ENCODE results near the gene M1AP.
A peak's percentile ranks its signal among the peaks of the same experiment; 100 is the strongest.
"Not testable (repeated sequence)": the region's sequence is repeated elsewhere in the genome, so short reads cannot be mapped to it uniquely, and the experiment has no call there.

The M1AP gene

DNA sequence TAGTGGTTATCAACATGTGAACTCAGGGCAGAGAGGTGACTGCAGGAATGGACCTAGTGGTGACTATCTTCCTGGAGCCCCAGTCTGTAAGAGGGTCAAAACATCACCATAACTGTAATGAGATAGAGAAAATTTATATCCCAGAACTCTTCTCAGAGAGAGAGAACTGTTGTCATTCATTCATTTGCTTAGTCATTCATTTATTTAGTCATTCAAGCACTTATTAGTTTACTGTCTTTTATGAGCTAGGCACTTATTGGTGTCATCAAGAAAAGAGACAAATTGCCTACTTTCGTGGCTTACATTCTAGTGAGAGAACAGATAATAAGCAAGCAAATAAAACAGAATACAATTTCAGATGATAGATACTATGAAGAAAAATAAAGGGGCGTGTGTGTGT, 59.5 kb downstream of the M1AP start:
- no peak for DNase-seq

DNA sequence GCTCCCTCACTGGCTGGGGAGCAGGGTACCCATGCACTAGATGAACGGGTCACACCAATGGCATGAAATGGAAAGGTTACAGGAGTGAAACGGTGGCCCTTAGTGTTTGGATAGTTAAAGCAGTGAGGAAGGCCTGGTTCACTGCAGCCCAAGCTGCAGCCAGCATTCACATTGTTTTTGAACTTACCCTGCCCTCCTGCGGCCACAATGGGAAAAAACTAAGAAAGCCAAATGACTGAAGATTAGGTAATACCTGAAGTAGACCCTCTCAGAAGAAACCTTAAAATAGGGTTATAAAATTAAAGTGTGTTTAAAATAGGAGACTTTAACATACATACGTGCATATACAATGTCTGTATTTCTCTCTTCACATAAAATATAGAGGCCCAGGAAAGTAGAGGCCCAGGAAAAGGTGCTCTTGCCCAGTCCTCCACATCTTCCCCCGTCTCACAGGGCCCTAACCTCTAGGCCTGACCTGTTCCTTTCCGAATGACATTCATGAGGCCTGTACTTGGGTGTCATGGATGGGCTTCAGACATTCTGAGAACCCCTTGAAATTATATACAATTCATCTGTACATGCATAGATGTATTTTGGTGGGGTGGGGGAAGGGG, 60.4 kb downstream of the M1AP start:
- DNase-seq: peak; percentile 77

DNA sequence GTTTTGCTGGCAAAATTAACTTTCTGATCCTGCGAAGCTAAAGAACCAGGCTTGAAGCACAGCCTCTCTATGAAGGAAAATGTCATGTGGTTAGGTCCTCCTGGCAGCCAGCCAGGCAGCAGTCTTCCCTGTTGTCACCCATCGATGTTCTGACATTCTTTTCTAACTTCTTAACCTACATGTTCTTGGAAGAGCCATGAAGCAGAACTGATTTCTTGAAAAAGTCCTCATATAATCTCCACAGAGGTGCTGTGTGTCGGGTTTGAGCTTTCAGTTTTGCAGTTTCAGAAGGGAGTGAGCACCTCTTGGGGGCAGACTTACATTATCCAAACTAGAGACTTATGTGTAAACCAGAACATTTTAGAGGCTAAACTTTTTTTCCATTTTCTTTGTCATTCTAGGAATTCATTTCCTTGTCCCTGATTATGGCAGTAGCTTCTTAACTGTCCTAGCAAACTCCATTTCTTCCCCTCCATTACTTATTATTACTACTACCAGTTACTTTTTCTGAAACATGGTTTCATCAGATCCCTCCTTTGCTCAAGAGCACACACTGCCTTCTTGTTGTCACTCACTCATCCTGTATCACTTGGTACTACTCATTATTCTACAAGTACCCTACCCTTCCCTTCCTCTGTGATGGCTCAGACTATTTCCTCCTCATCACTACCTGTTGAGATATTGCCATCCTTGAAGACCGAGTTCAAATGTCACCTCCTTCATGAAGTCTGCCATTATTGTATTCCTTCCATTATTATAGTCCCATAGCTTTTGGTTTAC, 62.5 kb downstream of the M1AP start:
- no peak for DNase-seq

DNA sequence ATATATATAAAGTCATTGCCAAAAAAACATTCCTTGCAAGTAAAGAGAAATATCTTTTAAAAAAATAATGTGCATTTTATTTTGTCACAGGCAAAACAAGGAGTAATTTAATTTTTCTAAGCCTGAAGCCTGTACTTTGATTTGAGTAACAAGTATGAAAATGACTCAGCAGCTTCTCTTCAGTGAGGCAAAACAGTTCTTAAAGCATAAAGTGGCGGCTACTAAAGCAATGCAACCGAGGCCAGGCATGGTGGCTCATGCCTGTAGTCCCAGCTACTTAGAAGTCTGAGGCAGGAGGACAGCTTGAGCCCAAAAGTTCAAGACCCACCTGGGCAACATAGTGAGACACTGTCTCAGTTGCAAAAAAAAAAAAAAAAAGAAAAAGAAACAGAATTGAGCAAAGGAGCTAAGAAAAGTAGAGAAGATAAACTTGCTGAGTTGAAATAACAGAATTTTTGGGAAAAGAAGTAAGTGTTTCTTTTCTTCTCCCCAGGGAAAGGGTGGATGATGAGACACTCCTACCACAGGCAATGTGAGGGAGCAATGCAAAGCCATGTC, 64.0 kb downstream of the M1AP start:
- no peak for DNase-seq

DNA sequence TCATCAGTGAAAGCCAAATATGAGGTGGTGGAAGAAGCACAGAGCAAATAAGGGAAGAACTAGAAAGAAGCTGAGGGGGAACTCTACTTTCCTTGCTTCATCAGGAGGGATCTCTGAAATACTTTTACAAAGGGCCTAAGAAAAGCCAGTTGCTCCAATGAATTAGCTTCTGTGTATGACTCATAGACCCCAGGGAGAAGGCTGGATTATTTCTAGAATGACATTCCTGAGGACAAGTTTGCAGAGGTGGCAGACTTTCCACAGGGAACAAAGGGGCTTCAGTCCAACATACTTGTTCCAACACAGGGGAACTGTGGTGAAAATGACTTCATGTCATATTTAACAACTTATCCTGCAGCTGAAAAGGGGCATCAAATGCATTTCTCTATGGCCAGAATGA, 64.6 kb downstream of the M1AP start:
- no peak for DNase-seq

DNA sequence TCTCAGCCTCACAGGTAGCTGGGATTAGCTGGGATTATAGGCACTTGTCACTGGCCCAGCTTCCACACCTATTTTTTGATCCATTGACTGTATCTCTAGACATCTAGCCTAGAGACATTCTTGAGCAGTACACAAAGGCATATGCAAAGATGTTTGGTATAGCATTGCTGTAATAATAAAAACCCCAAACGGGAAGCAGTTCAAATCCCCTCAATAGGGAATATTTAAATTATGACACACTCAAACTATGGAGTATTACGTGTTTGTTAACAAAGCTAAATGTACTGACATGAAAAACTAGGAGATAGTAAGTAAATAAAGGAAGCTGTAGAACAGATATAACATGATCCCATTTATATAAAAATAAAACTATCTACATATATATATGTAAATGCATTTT, 65.9 kb downstream of the M1AP start:
- DNase-seq: no peak

DNA sequence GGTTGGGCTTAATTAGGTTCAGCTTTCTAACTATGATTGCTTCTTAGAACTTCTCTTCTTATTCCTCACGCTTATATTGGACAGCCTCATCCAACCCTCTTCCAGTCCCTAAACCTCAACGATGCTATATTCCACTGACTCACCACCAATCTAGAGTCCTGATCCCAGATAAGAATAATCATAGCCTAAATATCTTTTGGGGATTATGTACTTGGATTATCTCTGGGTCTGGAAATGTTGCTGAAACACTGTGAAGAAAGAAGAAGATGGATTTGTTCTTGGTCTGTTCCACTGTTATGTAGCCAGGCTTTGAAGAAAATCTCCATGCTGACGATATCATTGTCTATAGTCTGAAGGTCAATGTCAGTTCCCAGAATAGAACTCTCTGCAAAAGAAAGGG, 66.7 kb downstream of the M1AP start:
- DNase-seq: no peak

DNA sequence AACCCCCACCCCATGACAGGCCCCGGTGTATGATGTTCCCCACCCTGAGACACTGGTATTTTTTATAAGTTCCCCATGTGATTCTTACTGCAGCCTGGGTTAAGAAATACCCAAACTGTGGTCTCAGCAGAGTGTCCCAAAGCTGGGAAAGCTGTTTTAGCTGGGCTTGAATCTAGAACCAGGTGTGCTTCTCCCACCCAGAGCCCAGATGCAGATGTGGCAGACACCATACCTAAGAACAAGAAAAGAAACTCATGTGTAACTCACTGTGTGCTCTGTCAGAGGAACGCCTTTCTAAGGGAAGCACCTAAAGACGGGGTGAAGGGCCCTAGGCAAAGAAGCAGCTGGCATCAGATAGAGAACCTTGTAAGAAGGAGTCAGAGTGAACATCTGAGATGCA, 69.7 kb downstream of the M1AP start:
- DNase-seq: no peak

DNA sequence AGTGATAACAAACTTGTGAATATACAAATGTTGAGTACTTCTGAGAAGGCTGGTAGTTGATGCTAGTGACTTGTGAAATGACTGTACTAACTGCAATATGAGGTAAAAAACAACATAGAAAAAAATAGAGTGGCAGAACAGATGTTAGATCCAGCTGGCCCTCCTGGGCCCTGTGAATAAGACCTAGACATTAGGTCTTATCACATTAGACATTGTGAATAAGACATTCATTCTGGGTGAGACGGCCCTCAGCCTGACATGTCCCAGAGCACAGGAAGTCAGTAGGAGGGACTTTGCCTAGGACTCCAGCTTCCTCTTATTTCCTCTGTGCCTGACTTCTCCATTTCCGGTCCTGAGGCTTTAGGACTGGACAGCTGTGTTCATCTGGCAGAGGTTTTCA, 70.7 kb downstream of the M1AP start:
- DNase-seq: no peak

DNA sequence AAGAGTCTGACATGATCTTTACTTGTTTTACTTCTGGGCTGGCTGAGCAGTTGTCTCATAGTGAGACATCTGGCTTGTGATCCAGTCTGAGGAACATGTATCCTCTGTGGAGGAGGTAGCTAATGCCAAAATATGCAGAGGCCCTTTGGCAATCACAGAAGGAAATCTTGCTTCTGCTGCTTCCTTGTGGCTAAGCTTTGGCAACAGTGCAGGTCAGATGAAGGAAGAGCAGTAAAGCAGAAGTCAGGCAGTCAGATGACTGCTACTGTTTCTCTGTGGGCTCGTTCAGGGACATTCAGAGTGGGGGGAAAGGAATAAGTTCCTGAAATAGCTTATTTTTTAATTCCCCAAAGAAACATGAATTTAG, 71.3 kb downstream of the M1AP start:
- DNase-seq: no peak

DNA sequence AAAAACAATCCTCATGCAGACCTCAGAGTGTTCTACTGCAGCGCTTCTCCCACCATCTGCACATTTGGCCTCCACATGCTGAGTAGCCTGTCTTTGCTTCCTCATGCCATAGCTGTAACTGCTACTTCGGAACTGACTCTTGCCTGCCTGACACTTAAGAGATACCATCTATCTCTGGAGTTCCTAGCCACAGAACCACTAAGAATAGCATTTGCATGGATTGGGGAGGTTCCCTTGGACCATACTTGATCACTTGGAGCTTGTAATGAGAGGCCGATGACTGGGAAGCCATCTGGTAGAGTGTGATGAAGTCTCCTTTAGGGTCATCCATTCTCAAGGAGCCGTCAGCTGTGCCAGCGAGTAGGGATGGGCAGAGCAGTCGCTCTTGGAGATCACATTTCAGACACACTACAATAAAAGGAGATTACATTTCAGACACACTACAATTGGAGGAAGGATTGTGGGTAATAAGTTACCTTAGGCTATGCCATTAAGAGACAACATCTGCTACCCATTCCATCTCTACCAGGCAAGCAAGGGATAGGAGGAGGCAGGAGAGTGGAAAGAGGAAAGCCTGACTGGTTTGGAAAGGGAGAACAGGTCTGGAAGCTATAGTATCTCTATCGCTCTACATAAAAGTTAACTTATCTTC, 71.8 kb downstream of the M1AP start:
- DNase-seq: no peak

DNA sequence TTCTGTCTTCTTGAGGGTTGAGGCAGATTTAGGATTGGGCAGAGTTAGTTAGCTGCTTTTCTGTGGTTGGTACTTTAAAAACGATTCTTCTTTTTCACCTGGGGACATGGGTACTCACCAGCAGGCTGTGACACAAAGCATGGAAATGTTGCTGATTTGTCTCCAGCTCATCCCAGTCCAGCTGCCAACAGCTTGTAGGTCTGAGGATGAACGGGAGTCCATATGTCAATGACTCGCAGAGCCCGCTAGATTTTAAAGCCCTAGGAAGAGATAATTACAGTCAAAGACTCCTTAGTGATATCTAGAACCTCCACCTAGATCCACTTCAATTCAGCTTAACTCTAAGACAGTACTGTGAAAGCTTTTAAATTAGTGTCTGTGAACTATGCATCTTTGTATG, 72.8 kb downstream of the M1AP start:
- no peak for DNase-seq

DNA sequence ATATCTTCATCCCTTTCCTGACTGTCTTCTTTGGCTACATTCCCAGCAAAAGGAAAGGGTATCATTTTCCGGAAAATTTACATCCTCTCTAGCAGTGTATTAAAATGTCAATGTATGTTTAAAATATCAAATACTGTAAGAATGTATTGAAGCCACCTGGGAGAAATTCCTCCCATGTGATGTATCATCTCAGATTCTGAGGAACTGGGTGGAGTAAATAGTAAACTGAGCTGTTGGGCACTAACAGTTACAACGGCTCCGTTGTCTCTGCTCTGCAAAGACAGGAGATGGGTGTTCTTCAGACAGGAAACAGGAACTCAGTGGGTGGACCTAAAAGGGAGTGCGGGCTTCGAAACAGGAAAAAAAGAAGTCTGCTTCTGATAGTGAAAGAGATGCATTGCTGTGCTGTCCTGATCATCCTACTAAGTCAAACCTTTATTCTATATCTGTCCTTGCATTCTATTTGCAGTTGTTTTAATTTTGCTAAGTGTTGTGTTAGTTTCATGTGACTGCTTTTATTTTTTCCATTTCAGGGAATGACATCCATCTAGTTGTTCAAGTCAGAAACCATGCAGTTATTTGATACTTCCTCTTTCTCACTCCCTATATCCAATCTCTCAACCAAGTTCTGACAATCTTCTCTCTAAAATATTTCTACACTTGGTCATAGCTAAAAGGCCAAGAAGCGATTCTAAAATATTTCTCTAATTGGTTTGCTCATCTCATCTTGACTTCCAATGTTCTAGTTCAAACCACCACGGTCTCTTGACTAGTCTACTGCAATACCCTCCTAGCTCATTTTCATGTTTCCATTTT, 74.2 kb downstream of the M1AP start:
- DNase-seq: no peak

DNA sequence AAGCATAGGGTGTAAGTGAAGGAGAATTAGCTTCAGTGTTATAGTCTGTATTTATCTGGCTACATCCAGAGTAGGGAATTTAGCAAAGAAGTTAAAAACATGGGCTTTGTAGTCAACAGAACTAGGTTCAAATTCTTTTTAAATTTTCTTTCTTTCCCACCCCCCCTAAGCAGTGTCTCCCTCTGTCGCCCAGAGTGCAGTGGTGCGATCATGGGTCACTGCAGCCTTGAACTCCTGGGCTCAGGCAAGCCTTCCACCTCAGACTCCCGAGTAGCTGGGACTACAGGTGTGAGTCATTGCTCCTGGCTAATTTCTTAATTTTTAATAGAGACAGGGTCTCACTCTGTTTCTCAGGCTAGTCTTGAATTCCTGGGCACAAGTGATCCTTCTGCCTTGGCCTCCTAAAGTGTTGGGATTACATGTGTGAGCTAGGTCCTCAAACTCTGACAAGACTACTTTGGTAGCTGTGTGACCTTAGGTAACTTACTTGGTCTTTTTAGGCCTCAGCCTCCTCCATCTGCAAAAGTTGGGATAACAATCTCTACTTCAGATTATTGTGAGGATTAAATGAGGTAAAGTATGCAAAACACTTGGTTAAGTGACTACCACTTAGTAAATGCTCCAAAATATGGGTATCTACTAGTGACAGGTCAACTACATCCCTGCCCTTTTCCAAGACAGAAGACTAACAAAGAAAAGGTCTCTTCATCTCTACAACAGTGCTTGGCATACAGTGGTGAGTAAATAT, 75.8 kb downstream of the M1AP start:
- DNase-seq: no peak

DNA sequence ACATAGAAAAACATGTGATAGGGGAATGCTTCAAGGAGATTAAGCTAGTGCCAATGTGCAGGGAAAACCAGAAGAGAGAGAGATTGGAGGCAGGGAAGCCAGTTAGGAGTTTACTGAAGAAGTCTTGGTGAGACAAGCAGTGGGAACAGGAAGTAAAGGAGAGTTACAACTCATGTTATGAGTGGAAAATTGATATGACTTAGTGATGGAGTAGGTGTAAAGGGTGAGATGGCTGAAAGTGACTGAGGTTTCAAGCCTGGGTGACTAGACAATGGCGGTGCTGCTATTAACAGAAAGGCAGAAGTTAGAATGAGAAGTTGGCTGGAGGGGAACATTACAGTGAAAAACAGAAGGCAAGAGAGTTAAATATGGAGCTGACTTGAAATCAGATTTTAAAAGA, 77.1 kb downstream of the M1AP start:
- no peak for DNase-seq

DNA sequence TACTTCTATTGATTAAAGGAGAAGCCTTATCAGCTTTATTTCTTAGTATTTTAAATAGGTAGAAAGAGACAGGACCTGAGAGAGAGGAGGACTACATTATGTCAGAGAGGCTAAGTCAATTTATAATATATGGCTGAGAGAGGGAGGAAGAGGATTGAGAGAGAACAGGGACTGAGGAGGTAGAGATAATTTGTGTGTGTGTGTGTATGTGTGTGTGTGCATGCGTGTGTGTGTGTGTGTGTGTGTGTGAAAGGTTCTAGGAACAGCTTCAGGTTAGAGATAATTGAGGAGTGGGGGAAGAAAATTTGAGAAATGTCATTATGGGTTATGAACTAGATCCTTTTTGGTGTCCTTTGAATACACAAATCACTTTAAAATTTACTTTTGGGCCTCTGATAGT, 78.4 kb downstream of the M1AP start:
- DNase-seq: no peak

DNA sequence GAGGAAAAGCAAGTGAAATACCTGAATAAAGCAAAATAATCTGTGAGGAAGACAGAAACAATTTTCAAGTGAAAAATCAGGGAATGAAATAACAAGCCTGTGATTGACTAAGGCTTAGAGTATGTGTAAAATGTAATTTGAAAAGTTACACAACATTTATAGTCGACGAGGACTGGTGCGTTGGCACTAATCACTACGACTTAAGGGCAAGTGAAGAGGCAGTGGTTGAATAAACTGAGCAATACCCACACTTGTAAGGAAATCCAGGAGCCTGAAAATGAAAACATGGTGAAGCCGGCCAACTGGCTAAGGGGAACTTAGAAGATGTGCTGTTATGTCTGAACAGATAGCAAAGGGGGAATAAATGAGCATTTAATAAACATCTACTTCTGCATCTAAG, 80.2 kb downstream of the M1AP start:
- DNase-seq: no peak

DNA sequence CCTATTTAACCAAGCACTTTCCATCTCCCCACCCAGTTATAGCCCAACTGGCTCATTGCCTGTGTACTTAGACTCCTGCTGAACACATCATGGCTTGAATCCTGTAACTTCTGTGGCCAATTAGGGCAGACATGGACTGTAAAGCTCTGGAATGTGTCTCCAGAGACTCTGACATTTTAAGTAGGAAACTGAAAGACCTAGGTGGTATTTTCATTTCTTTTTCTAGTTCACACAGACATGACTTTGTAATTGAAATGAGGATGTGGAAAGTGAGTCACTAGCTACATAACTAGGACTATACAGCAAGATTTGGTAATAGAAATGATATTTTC, 81.4 kb downstream of the M1AP start:
- no peak for DNase-seq

DNA sequence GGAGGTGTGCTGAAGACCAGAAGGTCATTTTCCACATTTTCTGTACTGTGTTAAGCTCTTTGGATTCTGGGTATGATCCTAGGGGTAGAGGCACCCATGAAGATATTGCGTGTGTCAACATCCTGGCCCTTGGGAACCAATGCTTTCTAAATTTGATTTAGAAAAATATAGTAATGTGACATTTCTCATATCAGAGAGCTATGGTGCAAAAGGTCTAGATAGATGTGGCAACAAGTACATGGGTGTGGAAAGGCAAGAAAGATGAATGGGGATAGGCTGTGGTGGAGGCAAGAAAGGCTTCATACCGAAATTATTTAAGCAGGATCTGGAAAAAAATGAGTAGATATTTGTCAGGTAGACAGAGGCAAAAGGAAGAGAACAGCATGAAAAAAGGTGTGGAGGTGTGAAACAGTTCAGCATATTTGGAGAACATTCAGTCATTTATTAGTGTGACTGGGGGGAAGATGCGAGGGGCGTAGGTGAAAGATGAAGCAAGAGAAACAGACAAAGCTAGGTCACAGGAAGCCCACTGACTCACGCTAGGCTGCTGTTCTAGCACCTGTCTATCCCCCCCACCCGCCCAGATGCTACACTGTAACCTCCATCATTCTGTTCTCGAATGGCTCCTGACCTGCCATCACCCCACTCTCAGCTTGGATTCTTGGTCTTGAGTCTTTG, 81.9 kb downstream of the M1AP start:
- no peak for DNase-seq

DNA sequence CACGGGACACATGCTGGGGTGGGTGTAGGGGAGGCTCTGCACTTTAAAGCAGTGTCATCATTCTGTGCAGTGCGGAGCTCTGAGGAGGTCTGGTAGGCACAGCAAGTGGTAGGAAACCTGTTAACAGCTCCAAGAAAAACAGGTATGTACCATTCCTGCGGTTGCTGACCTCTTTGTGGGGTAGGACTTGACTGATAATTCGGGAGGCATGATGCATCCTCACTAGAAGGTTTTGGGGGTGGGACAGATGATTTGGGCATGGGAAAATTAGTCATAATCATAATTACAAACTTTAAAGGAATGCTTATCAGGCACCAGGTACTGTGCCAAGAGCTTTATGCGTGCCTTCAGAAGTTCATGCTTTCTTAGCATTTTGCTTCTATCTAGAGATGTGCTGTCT, 83.9 kb downstream of the M1AP start:
- no peak for DNase-seq

DNA sequence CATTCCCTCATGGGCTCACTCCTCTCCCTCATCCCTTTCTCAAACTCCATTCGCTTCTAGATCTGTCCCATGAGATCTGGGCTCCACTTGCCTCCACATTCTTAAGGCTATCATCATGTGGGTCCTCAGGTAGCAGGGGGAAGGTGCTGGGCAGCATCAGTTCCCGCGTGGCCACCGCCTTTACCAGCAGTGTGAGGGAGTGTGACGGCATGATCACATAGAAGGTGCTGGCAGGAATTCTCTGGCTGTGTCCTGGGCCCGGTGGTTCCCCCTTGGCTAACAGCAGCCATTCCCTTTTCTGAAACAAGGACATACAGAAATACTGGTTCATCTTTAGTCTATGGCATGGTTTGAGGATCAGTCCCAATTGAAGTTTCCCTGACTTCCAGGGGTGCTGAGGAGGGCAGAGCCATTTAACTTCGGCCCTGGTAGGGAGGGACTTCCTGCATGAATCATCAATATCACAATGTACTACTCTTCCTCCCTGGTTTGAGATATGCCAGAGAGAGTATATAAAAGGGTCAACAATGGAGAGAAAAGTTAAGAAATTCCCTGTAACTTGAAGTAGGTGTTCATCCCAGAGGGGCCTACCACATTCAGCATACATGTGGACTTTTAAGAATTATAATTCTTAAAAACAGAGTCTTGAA, 85.9 kb downstream of the M1AP start:
- no peak for DNase-seq

DNA sequence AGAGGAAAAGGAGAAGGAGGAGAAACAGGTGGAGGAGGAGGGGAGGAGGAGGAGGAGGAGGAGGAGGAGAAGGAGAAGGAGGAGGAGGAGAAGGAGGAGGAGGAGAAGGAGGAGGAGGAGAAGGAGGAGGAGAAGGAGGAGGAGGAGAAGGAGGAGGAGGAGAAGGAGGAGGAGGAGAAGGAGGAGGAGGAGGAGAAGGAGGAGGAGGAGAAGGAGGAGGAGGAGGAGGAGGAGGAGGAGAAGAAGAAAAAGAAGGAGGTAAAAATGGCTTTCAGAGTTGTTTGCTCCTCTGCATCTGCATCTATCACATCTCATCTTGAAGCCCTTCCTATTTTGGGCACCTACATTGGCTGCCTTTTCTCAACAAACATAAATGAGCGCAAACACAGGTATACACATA, 87.1 kb downstream of the M1AP start:
- not testable (repeated sequence) for DNase-seq
